IMR-90 (cell line): ENCODE measurements around the gene FOXK2. TPM values are rescaled to one million over a fixed set of nuclear protein-coding genes. Genes with fewer than 3 reads are reported as not detected.

Experiments used
- ATAC-seq: fragments of 200-7000 bp; cut with Tn5 transposase; 2 replicates; pipeline ENCODE4 v1.9.1; 2020; ENCODE audit warnings: low read depth, mild to moderate bottlenecking, moderate library complexity
- BruUV-seq: library from RNA; stranded (reverse); fragments of 400-500 nt; replicated peaks from 2 replicates; lab custom pipeline; 2021; lab: Mats Ljungman, UMichigan
- CTCF ChIA-PET: fragments of 300-600 bp; formaldehyde crosslinking; extraction: SDS; loops from one replicate; lab custom pipeline; 2021; ENCODE audit warnings: antibody characterized with exemption; lab: Yijun Ruan, JAX
- POLR2A ChIA-PET: fragments of 300-600 bp; sonication (Branson Sonifier 250); formaldehyde crosslinking; loops from one replicate; lab custom pipeline; 2022; ENCODE audit warnings: antibody characterized with exemption; ENCODE audit not compliant: unreplicated experiment; lab: Charles Lee
- DNase-seq: peaks from one replicate; pipeline ENCODE4 v3.0.0; 2013
- H2AFZ ChIP-seq: replicated peaks from 2 replicates; pipeline ENCODE3; 2013; ENCODE audit warnings: low read length, mild to moderate bottlenecking; ENCODE audit not compliant: poor library complexity
- H2AK5ac ChIP-seq: 2 replicates; pipeline ENCODE4 v1.6.1; 2013; ENCODE audit warnings: low read depth, low read length, inconsistent platforms
- H2AK9ac ChIP-seq: replicated peaks from 2 replicates; pipeline ENCODE3; 2013; ENCODE audit warnings: mild to moderate bottlenecking, low read depth, low read length, moderate library complexity; ENCODE audit not compliant: poor library complexity
- H2BK120ac ChIP-seq: 2 replicates; pipeline ENCODE4 v1.6.1; 2013; ENCODE audit warnings: low read depth, low read length, inconsistent platforms
- H2BK15ac ChIP-seq: 3 replicates; pipeline ENCODE4 v1.6.1; 2013; ENCODE audit warnings: low read depth, low read length, inconsistent platforms
- H2BK20ac ChIP-seq: 2 replicates; pipeline ENCODE4 v1.6.1; 2013; ENCODE audit warnings: low read depth, mild to moderate bottlenecking, inconsistent platforms, low read length, moderate library complexity
- H2BK5ac ChIP-seq: 2 replicates; pipeline ENCODE4 v1.6.1; 2013; ENCODE audit warnings: mild to moderate bottlenecking, low read depth, low read length, inconsistent platforms; ENCODE audit not compliant: poor library complexity, severe bottlenecking
- H3K14ac ChIP-seq: replicated peaks from 2 replicates; pipeline ENCODE4 v1.6.1; 2013; ENCODE audit warnings: low read depth, low read length, inconsistent platforms
- H3K18ac ChIP-seq: 2 replicates; pipeline ENCODE4 v1.6.1; 2013; ENCODE audit warnings: low read depth, low read length, control low read depth
- H3K23ac ChIP-seq: 2 replicates; pipeline ENCODE4 v1.6.1; 2013; ENCODE audit warnings: low read depth, low read length, inconsistent platforms
- H3K27ac ChIP-seq: 2 replicates; pipeline ENCODE4 v1.5.1; 2013; ENCODE audit warnings: mild to moderate bottlenecking, control low read depth, low read length; ENCODE audit not compliant: insufficient read depth
- H3K27me3 ChIP-seq: 2 replicates; pipeline ENCODE4 v1.6.1; 2013; ENCODE audit warnings: low read length; ENCODE audit not compliant: control insufficient read depth, insufficient read depth
- H3K36me3 ChIP-seq: 2 replicates; pipeline ENCODE4 v1.6.1; 2013; ENCODE audit warnings: low read length, mixed read lengths; ENCODE audit not compliant: control insufficient read depth, insufficient read depth
- H3K4ac ChIP-seq: 2 replicates; pipeline ENCODE4 v1.6.1; 2013; ENCODE audit warnings: low read depth, low read length, inconsistent platforms
- H3K4me1 ChIP-seq: 2 replicates; pipeline ENCODE4 v1.6.1; 2013; ENCODE audit warnings: low read length, mixed read lengths; ENCODE audit not compliant: control insufficient read depth, insufficient read depth
- H3K4me2 ChIP-seq: 2 replicates; pipeline ENCODE4 v1.6.1; 2013; ENCODE audit warnings: low read depth, mild to moderate bottlenecking, control low read depth, low read length, moderate library complexity
- H3K4me3 ChIP-seq: 2 replicates; pipeline ENCODE4 v1.5.1; 2013; ENCODE audit warnings: low read depth, mild to moderate bottlenecking, control low read depth, low read length, moderate library complexity; ENCODE audit not compliant: insufficient read depth
- H3K56ac ChIP-seq: 2 replicates; pipeline ENCODE4 v1.6.1; 2013; ENCODE audit warnings: low read length, inconsistent platforms; ENCODE audit not compliant: insufficient read depth; ENCODE audit errors: extremely low read depth
- H3K79me1 ChIP-seq, 2 experiments: 2 replicates each; pipeline ENCODE4 v1.6.1; 2013; ENCODE audit warnings: low read length in 2 of 2, inconsistent platforms in 1 of 2, low read depth in 1 of 2
- H3K9ac ChIP-seq: 2 replicates; pipeline ENCODE4 v1.6.1; 2013; ENCODE audit warnings: low read depth, low read length, control low read depth
- H3K9me1 ChIP-seq: 2 replicates; pipeline ENCODE4 v1.6.1; 2013; ENCODE audit warnings: low read length, inconsistent platforms; ENCODE audit not compliant: insufficient read depth
- H3K9me3 ChIP-seq: 2 replicates; pipeline ENCODE4 v1.6.1; 2013; ENCODE audit warnings: low read length; ENCODE audit not compliant: control insufficient read depth, insufficient read depth
- H4K20me1 ChIP-seq: 2 replicates; pipeline ENCODE4 v1.6.1; 2013; ENCODE audit warnings: low read length, inconsistent platforms; ENCODE audit not compliant: insufficient read depth
- H4K5ac ChIP-seq: 2 replicates; pipeline ENCODE4 v1.6.1; 2013; ENCODE audit warnings: mild to moderate bottlenecking, low read depth, low read length, control low read depth
- H4K8ac ChIP-seq, 2 experiments: 2 replicates each; pipeline ENCODE4 v1.6.1; 2013; ENCODE audit warnings: low read depth in 2 of 2, low read length in 2 of 2, control low read depth in 1 of 2, inconsistent platforms in 1 of 2
- H4K91ac ChIP-seq: 2 replicates; pipeline ENCODE4 v1.6.1; 2013; ENCODE audit warnings: low read depth, low read length, inconsistent platforms; ENCODE audit not compliant: insufficient read depth
- BHLHE40 ChIP-seq: fragments of 150-350 bp; IDR thresholded peaks from 2 replicates; pipeline ENCODE4 v1.6.1; 2016; ENCODE audit warnings: mild to moderate bottlenecking, low read depth, low read length
- FOS ChIP-seq: fragments of 150-350 bp; IDR thresholded peaks from 2 replicates; pipeline ENCODE4 v1.6.1; 2016; ENCODE audit warnings: low read depth, low read length
- MAFK ChIP-seq: IDR thresholded peaks from 2 replicates; pipeline ENCODE4 v1.6.1; 2012; ENCODE audit warnings: low read depth, low read length, improper control_type of control experiment
- MAZ ChIP-seq: IDR thresholded peaks from 2 replicates; pipeline ENCODE4 v1.6.1; 2012; ENCODE audit warnings: low read depth, mild to moderate bottlenecking, low read length, improper control_type of control experiment, moderate library complexity, borderline replicate concordance
- POLR2A ChIP-seq: IDR thresholded peaks from 2 replicates; pipeline ENCODE4 v1.6.1; 2012; ENCODE audit warnings: mild to moderate bottlenecking, low read depth, low read length
- RFX5 ChIP-seq: IDR thresholded peaks from 2 replicates; pipeline ENCODE4 v1.8.0; 2012; ENCODE audit warnings: low read depth, mild to moderate bottlenecking, low read length, moderate library complexity
- WGBS, 2 experiments: methylation state at CpG; one replicate each; pipeline versions ENCODE4 v1.1.5 to v1.1.7; 2013; ENCODE audit warnings: missing lambda C conversion rate in 2 of 2; ENCODE audit not compliant: insufficient read length in 1 of 2; ENCODE audit errors: extremely low coverage in 2 of 2; 5-methylcytosine and 5-hydroxymethylcytosine counted together
- dilution Hi-C: fragments of 300-500 bp; cut with HindIII; formaldehyde crosslinking; loops from one replicate; pipeline ENCODE4 v1.14.3; 2018; ENCODE audit warnings: low sequenced_read_pairs; ENCODE audit not compliant: unreplicated experiment
- in situ Hi-C: fragments of 300-500 bp; cut with MboI; formaldehyde crosslinking; loops from 3 replicates; pipeline ENCODE4 v1.14.3; 2019; ENCODE audit warnings: low sequenced_read_pairs, inconsistent platforms, mixed read lengths
- intact Hi-C: fragments of 100-400 bp; cut with micrococcal nuclease; formaldehyde crosslinking; loops from 2 replicates; pipeline ENCODE4 v1.10.0; 2022
- polyA plus RNA-seq, 3 experiments: library from polyadenylated mRNA; depleted of rRNA; stranded (reverse); fragments of >200 nt; gene quantifications; 2 replicates each; pipeline ENCODE4 v1.2.3, GENCODE V29; 2012; ENCODE audit warnings: low replicate concordance in 1 of 3
- total RNA-seq: library from RNA; depleted of rRNA; stranded (reverse); fragments of >200 nt; gene quantifications from 2 replicates; pipeline ENCODE4 v1.2.3, GENCODE V29; 2012
- TF ChIP-seq, protein P1 (sequence below): fragments of 150-350 bp; IDR thresholded peaks from 2 replicates; pipeline ENCODE4 v1.6.1; 2017; ENCODE audit warnings: mild to moderate bottlenecking, antibody characterized with exemption, low read length, low read depth

FOXK2 gene
- total and polyA plus RNA-seq, 2 of the 4 experiments (the other 2 are of a cell fraction), result 12.5 to 20.0 TPM

DNA sequence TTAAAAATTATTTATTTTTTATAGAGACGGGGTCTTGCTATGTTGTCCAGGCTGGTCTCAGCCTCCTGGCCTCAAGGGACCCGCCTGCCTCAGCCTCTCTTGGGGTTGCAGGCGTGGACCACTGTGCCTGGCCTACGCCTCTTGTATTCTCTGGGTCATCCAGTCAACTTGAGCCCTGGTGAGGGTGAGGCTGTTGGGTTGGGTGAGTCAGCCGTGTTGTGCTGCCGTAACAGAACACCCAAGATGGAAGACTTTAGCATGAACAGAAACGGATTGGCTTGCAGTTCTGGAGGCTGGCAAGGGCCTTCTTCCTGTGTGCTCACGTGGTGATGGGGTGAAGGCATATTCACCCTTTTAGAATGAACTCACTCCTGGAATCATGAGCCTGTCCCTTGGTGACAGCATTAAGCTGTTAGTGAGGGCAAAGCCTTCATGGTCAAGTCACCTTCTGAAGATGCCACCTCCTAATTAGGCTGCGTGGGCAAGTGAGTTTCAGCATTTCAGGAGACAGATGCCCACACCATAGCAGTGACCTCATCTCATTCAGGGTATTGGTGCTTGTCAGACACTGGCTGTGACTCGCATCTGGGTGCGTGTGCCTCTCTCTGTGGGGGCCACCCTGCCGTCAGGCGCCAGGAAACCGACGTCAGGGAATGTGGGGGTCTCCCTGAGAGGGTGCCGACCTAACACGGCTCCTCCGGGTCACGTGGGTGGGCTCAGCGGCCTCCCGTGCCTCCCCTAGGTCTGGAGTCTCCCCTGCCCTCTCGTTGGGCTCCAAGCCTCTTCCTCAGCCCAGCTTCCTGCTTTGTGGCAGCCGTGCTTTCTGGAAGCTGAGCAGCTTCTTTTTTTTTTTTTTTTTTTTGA, 79.0 kb downstream of the FOXK2 start:
- dilution Hi-C loops (no loop called here), intact Hi-C loops (no loop called here), in situ Hi-C loops (no loop called here)
- H2BK20ac ChIP-seq, result no peak overlapping the region
- BruUV-seq, result no TSS peak
- H3K27ac ChIP-seq, result no peak overlapping the region
- peaks cover 24 to 90% of the 10 kb centered on the region in 2 experiments; a peak in 3 of 4 replicates for H3K79me1 ChIP-seq
- ATAC-seq (peak; percentile 36; the same call in 1 of the 2 replicates), DNase-seq (peak; percentile 56)
- peaks cover 8% of the 10 kb centered on the region for H3K4me1 ChIP-seq
- H3K23ac ChIP-seq, result no peak overlapping the region
- peaks cover 10% of the 10 kb centered on the region for H3K9me1 ChIP-seq
- no peak overlapping the region for H4K5ac ChIP-seq
- no peak overlapping the region for H2BK15ac ChIP-seq
- peak overlapping the region; percentile 7 for H2AK9ac ChIP-seq
- H3K27me3 ChIP-seq, result no peaks in the 10 kb centered on the region
- H2BK120ac ChIP-seq, result no peak overlapping the region
- H2AFZ ChIP-seq, result no peak overlapping the region
- H2AK5ac ChIP-seq, result no peak overlapping the region
- H3K14ac ChIP-seq, result no peak overlapping the region
- no peaks in the 10 kb centered on the region for H3K9me3 ChIP-seq
- H3K4me2 ChIP-seq, result no peak overlapping the region
- no peak overlapping the region for H2BK5ac ChIP-seq
- H3K36me3 ChIP-seq, result peaks cover 74% of the 10 kb centered on the region
- no peak overlapping the region for H3K9ac ChIP-seq
- no peak overlapping the region for H3K18ac ChIP-seq
- H4K91ac ChIP-seq, result no peak overlapping the region
- no peak overlapping the region for H4K8ac ChIP-seq
- no peak overlapping the region for H3K4ac ChIP-seq
- 66% methylated on average over 10 of the region's 23 CpGs; no CpG with 5 or more reads in 1 of the 2 experiments for WGBS, 2 experiments
- ChIA-PET CTCF (no interaction called here), POLR2A (no interaction called here)
- H3K56ac ChIP-seq, result no peak overlapping the region
- H3K4me3 ChIP-seq, result no peak overlapping the region
- TF ChIP-seq FOS (no peak), MAFK (no peak), BHLHE40 (no peak), RFX5 (no peak), MAZ (no peak), POLR2A (no peak)
- TF ChIP-seq, protein P1, sequence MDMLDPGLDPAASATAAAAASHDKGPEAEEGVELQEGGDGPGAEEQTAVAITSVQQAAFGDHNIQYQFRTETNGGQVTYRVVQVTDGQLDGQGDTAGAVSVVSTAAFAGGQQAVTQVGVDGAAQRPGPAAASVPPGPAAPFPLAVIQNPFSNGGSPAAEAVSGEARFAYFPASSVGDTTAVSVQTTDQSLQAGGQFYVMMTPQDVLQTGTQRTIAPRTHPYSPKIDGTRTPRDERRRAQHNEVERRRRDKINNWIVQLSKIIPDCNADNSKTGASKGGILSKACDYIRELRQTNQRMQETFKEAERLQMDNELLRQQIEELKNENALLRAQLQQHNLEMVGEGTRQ, result no peak
- H4K20me1 ChIP-seq, result peaks cover 11% of the 10 kb centered on the region
